ENCODE results near the gene DENND4C.
"Not testable (repeated sequence)": the region's sequence is repeated elsewhere in the genome, so short reads cannot be mapped to it uniquely, and the experiment has no call there.

Gene DENND4C

DNA sequence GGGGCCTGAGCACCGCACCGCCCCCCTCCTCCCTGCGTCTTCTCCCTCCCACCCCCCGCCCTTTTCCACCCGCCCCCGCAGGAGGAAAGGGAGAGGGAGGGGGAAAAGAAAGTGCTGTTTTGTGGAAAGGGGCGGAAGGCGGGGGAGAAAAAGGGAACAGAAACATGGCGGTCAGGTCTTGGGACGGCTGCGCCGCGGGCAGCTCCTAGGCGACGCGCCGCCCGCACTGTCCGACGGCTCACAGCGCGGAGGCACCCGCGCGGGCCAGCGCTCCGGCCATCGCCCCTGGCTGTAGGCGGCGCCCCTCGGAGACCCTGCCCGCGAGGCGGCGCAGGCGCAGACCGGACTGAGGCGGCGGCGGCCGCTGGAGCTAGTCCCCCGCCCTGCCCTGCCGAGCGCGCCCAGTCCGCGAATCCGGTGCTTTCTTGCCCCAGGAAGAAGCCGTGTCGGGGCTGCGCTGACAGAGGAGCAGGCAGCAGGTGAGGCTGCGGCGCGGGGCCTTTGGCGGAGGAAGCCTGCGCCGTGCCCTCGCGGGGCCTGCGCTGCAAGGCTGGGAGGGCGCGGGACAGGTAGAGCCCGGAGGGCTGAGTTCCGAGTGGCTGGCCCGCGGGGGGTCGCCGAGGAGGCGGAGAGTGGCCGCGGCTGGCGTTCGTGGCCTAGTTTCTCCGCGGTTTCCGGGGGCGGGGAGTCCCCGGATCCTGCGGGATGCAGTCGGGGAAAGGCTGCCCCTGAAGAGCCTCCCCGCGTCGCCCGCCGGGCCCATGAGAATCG, at the start of gene DENND4C:
Gene DENND4C (plus strand): TSS at position 339 of the 771 bp plus-strand sequence. CDS start 45,482 bp downstream, outside the sequence.
- DNase-seq (ENCODE audit: low spot score): peak; percentile 86

GRCh38 chr9:19180991-19181390, 49.5 kb upstream of the DENND4C start:
- no peak for DNase-seq (ENCODE audit: low spot score)

GRCh38 chr9:19181561-19181960, 48.9 kb upstream of the DENND4C start:
- no peak for DNase-seq (ENCODE audit: low spot score)

GRCh38 chr9:19184144-19184917, 46.2 kb upstream of the DENND4C start:
- DNase-seq (ENCODE audit: low spot score): peak; percentile 60

DNA sequence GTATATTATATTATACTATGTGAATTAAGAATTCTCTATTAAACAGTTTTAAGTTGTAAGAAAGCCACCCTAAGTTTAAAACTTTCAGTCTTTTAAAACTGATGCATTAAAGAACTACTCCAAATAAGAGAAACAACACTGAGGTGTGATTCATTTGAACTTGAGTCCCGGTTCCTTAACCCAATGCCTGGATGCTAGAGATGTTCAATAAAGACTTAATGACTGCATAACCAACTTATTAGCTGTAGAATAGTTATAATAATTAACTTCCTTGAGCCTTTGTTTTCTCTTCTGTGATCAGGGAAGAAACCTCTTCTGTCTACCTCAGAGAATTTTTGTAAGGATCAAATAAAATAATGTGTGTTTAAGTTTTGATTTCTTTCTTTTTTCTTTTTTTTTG, 45.3 kb upstream of the DENND4C start:
- DNase-seq (ENCODE audit: low spot score): no peak

- DNase-seq (ENCODE audit: low spot score): no peak
Observed at GRCh38 chr9:19186232-19186631, 44.3 kb upstream of the DENND4C start.

DNA sequence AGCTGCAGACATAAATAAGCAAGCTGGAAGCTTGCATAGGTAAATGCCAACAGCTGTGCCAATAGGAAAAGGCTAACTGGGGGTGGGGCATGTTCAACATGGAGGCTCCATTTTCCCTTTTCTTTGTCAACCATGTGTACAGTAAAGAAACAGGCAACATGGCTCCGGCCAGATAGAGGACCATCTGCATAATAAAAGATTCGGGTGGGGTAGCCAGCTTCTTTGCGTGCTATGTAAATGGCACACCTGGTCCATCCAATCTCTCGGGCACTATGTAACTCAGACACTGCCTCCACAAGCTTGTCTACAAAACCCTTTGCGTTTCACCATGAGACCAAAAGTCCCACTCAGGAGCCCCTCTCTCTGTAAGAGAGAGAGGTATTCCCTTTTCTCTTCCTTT, 41.7 kb upstream of the DENND4C start:
- DNase-seq (ENCODE audit: low spot score): no peak

DNA sequence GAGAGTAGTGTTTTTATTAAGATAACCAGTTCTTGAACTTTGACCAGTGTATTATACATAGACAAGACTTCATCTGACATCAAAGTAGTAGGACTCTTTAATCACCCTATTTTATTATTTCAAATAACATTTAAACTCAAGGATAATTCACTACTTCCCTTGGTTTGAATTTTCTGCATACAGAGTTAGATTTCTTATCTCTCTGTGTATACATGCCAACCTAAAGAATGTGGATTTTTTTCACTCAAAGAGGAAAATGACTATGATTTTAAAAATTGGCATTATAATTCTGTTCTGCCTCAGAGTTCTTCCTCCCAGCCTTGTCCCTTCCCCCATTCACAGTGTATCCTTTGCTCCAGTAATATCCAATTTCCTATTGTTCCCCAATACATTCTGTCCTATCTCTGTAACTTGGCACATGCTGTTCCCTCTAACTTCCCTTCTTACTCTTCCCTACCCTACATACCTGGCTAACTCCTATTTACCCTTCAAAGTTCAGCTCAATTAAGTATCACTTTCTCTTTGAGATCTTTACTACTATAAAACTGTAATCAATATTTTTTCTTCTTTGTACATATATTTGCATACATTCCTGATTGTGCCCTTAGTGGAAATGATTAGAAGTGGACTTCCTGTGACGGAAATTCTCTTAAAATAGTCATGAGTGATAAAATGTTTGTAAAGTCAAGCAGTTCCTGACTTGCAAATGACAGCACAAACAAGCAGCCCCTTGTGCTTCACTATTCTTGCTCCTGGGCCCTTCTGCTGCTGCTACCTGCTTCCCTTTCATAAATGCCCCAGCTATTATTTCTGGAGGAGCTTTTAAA, 38.1 kb upstream of the DENND4C start:
- no peak for DNase-seq (ENCODE audit: low spot score)

GRCh38 chr9:19193029-19193324, 37.5 kb upstream of the DENND4C start:
- no peak for DNase-seq (ENCODE audit: low spot score)

DNA sequence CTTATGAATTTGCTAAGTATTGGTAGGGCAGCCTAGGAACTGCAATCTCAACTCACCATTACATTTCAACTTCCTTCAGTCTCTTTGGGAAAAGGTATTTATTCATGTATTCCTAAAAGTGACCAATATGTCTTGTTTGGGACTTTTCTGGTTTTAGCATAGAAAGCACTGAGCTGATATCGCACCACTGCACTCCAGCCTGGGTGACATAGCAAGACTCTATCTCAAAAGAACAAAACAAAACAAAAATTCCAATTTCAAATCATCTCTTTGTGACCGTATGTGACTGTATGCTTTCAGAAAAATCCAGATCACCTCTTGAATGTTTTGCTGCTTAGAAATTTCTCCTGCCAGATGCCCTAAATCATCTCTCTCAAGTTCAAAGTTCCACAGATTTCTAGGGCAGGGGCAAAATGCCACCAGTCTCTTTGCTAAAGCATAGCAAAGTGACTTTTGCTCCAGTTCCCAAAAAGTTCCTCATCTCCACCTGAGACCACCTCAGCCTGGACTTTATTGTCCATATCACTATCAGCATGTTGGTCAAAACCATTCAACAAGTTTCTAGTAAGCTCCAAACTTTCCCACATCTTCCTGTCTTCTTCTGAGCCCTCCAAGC, 37.0 kb upstream of the DENND4C start:
- DNase-seq (ENCODE audit: low spot score): not testable (repeated sequence)

GRCh38 chr9:19198406-19198805, 32.1 kb upstream of the DENND4C start:
- DNase-seq (ENCODE audit: low spot score): no peak

DNA sequence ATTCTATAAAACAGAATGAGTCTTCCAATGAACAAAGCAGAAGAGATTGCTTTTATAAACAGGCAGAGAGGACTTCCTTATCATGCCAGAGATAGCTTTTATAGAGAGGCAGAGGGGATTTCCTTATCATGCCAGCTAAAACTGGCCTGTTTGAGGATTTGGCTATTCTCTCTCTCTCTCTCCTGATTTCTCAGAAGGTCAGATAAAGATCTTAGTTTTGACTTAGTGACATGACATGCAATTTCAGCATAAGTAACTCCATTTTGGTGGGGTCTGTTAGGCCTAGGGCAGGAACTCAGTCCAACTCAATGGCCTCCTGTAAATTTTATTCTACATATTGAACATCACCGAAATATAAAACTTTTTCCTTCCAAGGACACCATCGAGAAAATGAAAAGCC, 31.5 kb upstream of the DENND4C start:
- DNase-seq (ENCODE audit: low spot score): no peak

GRCh38 chr9:19200229-19200628, 30.3 kb upstream of the DENND4C start:
- DNase-seq (ENCODE audit: low spot score): no peak

- no peak for DNase-seq (ENCODE audit: low spot score)
Observed at GRCh38 chr9:19201899-19202891, 28.3 kb upstream of the DENND4C start.

DNA sequence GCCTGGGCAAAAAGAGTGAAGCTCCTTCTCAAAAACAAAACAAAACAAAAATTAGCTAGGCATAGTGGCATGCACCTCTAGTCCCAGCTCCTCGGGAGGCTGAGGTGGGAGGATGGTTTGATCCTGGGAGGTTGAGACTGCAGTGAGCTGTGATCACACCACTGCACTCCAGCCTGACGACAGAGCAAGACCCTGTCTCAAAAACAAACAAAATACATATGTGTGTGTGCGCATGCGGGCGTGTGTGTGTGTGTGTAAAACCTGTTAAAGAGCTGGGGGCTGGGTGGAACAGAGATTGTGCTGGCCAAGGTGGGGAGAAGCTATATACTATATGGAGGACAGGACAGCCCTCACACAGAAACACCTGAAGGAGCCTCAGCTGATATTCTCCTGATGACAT, 27.4 kb upstream of the DENND4C start:
- no peak for DNase-seq (ENCODE audit: low spot score)

- DNase-seq (ENCODE audit: low spot score): no peak
Observed at GRCh38 chr9:19208653-19209052, 21.8 kb upstream of the DENND4C start.

- DNase-seq (ENCODE audit: low spot score): no peak
Observed at GRCh38 chr9:19209188-19209587, 21.3 kb upstream of the DENND4C start.

GRCh38 chr9:19213823-19214222, 16.7 kb upstream of the DENND4C start:
- no peak for DNase-seq (ENCODE audit: low spot score)

- no peak for DNase-seq (ENCODE audit: low spot score)
Observed at GRCh38 chr9:19216466-19216865, 14.0 kb upstream of the DENND4C start.

DNA sequence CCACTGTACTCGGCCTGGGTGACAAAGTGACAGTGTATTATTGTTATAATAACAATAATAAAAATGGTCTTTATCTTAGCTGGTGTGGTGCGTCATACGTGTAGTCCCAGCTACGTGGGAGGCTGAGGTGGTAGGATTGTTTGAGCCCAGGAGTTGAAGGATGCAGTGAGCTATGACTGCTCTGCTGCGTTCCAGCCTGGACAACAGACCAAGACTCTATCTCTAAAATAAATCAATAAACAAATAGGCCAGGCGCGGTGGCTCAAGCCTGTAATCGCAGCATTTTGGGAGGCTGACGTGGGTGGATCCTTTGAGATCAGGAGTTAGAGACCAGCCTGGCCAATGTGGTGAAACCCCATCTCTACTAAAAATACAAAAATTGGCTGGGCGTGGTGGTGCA, 9.2 kb upstream of the DENND4C start:
- no peak for DNase-seq (ENCODE audit: low spot score)

GRCh38 chr9:19223724-19224123, 6.8 kb upstream of the DENND4C start:
- DNase-seq (ENCODE audit: low spot score): no peak
